GM15510 (cell line): Measurements from ENCODE around the gene RTL9.

Source experiments
- POLR2A ChIP-seq: IDR thresholded peaks from 3 replicates; pipeline ENCODE4 v1.6.1; 2011; ENCODE audit warnings: borderline replicate concordance; ENCODE audit not compliant: insufficient read length; ENCODE audit errors: extremely low read depth

The RTL9 gene

GRCh38 chrX:110326712-110327111, 31.9 kb upstream of the RTL9 start:
- no peak for TF ChIP-seq POLR2A

GRCh38 chrX:110327336-110327735, 31.3 kb upstream of the RTL9 start:
- no peak for TF ChIP-seq POLR2A

- no peak for TF ChIP-seq POLR2A
Observed at GRCh38 chrX:110331444-110332030, 27.1 kb upstream of the RTL9 start.

DNA sequence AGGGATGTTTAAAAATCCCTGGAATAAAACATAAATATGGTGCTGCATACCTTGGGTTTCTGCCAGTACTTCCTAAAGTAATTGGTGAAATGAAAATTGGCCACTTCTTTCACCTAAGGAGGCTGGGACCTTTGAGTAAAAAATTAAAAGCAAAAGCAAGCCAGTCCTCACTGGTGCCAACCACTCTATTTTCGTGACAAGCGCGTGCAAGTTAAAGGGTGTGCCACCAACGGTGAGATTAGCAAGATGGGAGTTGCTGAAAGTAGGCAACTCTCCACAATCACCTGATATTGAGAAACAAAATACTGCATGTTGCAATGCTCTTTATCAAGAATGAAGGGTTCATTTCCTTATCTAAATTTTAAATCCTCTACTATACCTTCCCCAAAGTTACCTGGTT, 19.7 kb upstream of the RTL9 start:
- no peak for TF ChIP-seq POLR2A

DNA sequence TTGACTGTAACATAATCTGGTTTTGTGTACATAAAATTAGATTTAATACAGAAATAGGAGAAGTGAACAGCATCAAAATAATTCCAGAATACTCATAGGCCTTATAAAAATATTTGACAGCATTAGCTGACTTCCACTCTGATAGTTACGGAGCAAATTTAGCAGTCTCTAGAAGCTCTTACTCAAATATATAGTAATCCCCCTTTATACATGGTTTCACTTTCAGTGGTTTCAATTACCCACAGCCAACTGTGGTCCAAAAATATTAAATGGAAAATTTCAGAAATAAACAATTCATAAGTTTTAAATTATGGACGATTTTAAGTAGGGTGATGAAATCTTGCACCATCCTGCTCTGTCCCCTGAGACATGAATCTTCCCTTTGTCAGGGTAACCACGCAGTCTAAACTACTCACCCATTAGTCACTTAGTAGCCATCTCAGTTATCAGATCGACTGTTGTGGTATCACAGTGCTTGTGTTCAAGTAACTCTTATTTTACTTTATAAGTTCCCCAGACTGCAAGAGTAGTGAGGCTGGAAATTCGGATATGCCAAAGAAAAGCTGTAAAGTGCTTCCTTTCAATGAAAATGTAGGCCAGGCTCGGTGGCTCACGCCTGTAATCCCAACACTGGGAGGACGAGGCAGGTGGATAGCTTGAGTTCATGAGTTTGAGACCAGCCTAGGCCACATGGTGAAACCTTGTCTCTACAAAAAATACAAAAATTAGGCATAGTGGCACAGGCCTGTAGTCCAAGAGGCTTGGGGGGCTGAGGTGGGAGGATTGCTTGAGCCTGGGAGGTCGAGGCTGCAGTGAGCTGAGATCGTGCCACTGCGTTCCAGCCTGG, 17.2 kb upstream of the RTL9 start:
- no peak for TF ChIP-seq POLR2A

GRCh38 chrX:110346681-110347080, 12.0 kb upstream of the RTL9 start:
- TF ChIP-seq POLR2A = no peak

GRCh38 chrX:110359273-110359672, 625 bp downstream of the RTL9 start:
- TF ChIP-seq POLR2A = no peak

GRCh38 chrX:110363244-110363643, 4.6 kb downstream of the RTL9 start:
- no peak for TF ChIP-seq POLR2A

DNA sequence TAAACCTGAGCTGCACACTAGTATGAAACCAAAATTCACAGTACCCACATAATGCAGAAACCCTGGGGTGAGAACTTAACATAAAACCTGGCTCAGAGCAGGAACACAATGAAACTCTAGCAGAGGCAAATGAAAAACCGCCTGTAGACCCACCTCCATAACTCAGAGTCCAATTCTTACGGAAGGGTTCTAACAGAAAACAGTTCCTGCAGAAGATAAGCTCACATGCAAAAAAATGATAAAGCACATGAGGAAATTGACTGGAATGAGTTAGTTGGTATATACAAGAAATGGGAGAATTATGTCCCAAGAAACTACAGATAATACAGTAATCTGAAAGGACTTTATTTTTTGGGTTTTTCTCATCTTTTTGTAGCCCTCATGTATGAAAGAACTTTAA, 14.7 kb downstream of the RTL9 start:
- TF ChIP-seq POLR2A = no peak

DNA sequence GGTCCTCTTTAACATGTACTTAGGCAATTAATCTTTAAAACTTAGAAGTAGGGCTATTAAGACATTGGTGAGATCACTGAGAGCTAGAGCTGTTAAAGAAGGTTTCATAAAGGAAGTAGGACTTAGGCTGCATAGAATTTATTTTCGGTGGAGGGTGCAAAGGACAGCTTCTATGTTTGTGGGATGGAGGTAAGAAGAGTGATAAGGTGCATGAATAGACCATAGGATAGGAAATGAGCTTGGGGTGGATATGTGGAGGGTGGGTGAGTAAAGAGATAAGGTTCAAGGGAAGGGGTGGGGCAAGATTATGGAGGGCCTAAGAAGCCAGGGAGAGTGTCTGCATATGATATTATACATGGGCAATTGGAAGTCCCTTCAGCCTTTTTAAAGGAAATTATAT, 15.9 kb downstream of the RTL9 start:
- TF ChIP-seq POLR2A = no peak

GRCh38 chrX:110381216-110381615, 22.6 kb downstream of the RTL9 start:
- TF ChIP-seq POLR2A = no peak

DNA sequence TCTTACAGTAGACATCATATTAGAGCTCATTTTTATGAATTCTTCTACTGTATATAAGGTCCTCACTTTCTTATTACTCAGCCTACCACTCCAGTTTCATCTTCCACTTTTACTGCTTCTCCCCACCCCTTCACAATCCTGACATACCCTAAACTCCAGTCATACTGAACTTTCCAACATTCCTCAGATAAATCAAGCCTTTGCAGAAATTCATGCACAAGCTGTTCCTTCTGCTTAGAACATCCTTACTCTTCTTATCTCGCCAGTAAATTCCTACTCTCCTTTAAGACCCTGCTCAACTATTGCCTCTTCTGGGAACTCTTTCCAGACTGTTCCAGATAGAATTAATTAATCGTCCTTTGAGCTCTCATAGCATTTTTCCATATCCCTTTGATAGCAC, 24.8 kb downstream of the RTL9 start:
- no peak for TF ChIP-seq POLR2A

DNA sequence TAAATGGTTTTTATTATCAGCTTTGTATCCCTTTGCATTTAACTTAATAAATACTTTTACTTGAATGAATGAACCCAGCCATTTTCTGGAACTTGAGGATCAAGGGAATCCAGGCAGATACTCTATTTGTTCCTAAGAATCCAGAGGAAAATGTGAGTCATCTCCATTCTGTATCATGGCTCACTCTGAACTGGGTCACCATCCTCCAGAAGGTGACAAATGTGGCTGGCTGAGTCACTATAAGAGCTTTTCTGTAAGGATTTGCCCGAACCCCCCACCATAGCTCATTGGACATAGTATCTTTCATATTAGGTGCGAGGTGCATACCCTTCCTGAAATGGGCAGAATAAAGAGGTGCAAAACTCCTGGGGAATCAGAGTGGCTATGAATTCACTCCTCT, 25.8 kb downstream of the RTL9 start:
- no peak for TF ChIP-seq POLR2A

DNA sequence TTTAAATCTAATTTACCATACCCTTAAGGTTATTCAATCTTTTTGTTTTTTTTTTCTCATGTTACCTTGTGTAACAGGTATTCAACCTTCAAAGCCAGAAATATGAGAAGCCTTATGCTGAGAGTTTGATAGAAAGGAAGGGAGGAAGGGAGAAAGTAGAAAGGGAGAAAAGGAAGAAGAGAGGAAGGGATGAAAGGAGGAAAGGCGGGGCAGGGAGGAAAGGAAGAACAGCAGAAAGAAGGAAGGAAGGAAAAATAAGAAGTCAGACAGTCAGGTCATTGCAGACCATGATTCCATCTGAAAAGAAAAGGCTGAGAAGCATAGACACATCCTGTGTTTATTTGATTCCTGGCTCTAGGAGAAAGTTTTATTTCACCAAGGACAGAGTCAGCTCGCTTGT, 30.9 kb downstream of the RTL9 start:
- TF ChIP-seq POLR2A = no peak

DNA sequence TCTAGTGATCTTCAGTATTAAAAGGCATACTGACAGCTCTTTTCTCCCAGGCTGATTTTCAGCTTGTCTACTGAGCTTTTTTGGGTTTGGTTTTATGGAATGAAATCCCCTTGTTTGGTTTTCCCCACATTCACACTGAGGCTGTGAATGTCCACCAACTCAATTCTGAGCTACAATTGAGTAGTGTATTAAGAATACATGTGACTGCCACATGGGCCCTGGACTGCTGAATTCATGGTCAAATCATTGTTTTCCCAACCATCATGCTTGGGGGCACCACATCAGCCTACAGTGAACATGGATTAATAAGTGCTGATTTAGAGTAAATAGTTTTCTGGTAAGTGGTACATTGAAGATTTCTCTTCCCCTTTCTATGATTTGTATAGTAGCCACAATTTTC, 32.4 kb downstream of the RTL9 start:
- no peak for TF ChIP-seq POLR2A

GRCh38 chrX:110394651-110395050, 36.0 kb downstream of the RTL9 start:
- TF ChIP-seq POLR2A = no peak

DNA sequence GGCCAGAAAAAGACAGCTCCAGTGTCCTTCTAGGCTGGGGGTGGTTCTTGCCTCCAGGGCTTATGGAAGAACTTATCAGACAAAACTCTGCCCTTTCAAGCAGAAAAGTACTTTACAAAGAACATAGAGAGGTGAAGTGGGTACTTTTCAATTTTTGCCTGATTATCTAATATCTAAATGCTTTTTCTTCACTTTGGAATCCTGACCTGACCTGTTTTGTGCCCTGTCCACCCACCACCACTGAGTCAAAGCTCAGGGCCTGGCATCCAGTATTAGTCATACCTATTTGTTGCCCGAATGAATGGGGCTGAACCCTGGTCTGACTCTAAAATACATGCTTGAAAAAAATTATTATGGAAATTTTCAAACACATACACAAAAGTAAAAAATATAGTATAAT, 37.2 kb downstream of the RTL9 start:
- no peak for TF ChIP-seq POLR2A

DNA sequence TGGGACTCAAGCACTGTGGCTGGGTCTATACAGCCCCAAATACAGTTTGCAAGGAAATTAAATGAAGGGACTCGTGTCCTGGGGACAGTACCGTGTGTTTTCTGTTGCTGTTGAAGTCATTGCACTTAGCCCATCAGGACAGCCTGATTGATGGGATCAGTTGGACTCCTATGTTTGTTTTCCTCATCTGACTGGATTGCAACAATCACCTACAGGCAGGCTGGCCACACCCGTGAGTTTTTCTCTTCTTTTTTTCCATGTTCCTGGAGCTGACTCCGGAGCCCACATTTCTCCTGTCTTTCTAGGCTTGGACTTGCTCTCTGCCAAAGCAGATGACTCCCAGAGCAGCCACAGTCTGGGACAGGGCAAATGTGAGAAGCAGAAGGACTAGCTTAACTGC, 38.1 kb downstream of the RTL9 start:
- no peak for TF ChIP-seq POLR2A

GRCh38 chrX:110397339-110397738, 38.7 kb downstream of the RTL9 start:
- TF ChIP-seq POLR2A = no peak
